OCI-M1 (cell line): Measurements from ENCODE around the gene ATP6V0D1.
"Not testable (repeated sequence)": the region's sequence is repeated elsewhere in the genome, so short reads cannot be mapped to it uniquely, and the experiment has no call there.

Experiments used
- DNase-seq: peaks from one replicate; lab custom pipeline; 2025; lab: John Stamatoyannopoulos, UW

ATP6V0D1 gene

DNA sequence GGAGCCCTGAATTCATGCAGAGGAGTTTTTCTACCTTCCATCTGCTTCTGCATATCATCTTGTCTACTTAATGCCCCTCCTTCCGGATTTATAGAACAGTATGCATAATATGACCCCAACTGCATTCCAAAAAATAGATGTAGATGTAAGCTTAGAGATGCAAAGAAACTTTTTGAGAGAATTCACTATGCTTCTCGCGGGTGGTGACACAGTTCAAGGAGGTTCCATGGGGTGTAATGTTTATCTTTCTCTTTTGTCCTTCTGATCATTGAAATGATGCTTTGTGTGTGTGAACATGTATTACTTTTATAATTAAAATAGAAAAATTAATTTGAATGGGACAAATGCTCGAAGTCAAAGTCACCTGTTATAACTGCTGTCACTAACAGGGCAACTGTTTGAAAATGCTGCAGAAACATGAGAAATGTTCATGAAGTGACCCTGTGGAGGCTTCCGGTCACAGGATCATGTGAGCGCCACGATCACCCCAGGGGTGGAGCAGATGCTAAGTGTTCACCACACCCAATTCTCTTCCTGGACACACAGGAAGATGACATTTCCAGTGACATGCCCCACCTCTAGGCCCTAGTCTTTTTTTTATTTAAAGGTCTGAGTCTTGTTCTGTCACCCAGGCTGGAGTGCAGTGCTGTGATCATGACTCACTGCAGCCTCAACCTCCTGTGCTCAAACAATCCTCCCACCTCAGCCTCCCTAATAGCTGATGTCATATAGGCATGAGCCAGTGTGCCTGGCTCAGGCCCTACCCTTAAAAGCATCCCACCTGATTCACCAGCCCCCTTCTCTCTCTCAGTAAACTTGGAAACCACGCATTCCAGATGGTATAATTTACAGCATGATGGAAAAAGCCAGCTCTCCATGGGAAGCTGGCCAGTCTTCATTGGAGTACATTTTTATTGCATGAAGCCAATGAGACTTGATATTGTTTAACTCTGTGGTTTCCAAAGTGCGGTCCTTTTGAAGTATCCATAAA is 23.4 kb upstream of the ATP6V0D1 start:
- DNase-seq: peak; percentile 45

DNA sequence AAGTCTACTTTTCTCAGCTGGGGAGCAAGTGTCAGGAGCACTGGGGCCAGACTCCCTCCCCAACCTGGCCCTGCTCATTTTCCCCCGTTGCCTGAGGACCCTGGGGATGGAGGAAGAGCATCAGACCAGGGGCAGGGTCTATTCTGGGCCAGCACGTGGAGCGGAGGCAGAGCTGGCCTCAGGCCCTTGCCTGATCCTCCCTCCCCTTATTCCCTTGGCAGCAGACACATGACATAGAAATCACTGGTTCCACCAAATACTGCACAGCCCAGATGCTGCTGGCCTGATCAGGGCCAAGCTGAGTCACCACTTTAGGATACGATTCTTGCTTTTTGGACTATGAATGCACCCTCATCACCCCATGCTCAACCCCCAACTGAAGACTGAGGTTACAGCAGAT is 18.1 kb upstream of the ATP6V0D1 start:
- DNase-seq: no peak

DNA sequence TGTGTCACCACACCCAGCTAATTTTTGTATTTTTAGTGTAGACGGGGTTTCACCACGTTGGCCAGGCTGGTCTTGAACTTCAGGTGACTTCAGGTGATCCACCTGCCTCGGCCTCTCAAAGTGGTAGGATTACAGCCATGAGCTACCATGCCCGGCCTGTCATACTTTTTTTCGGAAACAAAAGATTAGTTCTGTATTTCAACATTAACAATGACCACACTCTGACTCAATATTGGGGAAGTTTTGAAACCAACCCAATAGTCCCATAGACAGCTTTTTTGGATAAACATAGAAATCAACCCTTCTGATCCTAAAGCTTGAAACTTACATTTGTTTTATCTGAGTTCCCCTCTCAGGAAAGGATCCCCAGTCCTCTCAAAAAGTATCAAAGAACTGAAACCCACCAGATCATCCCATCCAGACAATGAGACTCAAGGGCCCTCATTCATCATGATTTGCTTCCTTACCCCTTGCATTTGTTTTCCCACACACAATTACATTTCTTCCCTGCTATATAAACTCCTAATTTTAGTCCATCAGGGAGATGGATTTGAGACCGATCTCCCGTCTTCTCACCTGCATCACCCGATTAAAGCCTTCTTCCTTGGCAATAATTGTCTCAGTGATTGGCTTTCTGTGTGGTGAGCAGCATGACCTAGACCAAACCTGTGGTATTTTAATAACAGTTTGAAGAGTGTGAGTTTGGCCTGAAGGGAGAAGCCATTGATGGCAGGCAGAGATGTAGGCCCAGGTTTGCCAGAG is 9.6 kb upstream of the ATP6V0D1 start:
- no peak for DNase-seq

- DNase-seq: no peak
Measured at GRCh38 chr16:67489401-67490083, 8.6 kb upstream of the ATP6V0D1 start.

DNA sequence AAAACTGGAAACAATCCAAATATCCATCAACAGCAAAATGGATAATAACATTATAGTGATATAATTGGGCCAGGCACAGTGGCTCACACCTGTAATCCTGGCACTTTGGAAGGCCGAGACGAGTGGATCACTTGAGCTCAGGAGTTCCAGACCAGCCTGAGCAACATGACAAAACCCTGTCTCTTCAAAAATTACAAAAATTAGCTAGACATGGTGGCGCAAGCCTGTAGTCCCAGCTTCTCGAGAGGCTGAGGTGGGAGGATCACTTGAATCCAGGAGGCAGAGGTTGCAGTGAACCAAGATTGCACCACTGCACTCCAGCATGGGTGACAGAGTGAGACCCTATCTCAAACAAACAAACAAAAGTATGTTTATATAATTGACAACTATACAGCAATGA is 6.6 kb upstream of the ATP6V0D1 start:
- not testable (repeated sequence) for DNase-seq

DNA sequence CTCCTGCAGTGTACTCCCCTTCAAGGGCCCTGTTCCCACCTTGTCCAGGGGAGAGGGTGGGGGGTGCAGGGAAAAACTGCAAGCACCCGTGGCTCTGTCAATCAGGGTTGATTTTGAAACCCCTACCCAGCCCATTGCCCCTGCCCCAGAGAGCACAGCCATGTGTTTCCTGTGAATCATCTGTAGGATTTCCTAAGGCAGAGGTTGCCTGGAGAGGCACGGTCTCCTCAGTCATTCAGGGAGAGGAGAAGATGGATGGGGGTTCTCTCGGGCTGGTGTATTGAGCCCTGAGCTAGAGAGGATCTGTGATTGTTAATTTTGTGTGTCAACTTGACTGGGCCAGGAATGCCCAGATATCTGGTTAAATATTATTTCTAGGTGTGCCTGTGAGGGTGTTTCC is 5.8 kb upstream of the ATP6V0D1 start:
- DNase-seq: no peak

DNA sequence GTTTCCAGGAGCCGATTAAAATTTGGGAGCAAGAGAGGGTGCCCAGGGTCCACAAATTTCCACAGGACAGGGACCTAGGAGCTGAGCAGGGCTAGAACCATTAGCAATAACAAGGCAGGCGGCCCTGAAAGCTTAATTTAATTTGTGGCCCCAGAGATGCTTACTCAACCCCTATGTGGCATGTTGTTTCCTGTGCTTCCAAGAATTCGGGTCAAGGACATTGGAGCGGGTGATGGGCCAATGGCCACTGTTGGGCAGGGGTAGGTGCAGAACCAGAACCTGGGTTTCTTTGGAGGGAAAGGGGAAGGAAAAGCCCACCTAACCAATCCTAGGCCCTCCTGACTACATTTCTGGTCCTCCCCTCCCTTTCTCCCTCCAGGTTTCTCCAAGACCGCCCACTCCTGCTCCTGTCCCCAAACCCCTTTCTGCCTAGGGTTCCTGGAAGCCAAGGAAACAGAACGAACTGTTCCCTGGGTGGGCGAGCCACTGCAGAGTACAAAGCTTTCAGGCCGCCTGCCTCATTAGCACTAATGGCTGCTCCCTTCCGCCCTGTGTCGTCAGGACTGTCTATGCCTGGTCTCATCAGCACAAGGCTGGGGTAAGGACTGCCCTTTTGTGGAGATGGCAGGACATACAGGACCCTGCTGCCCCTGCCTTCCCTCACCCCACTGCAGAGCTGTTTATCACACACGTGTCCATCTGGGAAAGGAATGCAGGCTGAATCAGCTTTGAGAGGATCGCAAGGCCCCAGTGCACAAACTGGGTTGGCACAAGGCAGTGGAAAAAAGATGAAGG is 3.0 kb upstream of the ATP6V0D1 start:
- no peak for DNase-seq

GRCh38 chr16:67483150-67483549 is 2.2 kb upstream of the ATP6V0D1 start, which contains the start of gene AGRP:
TSS of gene AGRP (minus strand) at chr16:67483547. CDS start at chr16:67483398, 149 bp downstream.
- DNase-seq: no peak

- peak; percentile 38 for DNase-seq
Measured at GRCh38 chr16:67482233-67482924, 1.4 kb upstream of the ATP6V0D1 start.

DNA sequence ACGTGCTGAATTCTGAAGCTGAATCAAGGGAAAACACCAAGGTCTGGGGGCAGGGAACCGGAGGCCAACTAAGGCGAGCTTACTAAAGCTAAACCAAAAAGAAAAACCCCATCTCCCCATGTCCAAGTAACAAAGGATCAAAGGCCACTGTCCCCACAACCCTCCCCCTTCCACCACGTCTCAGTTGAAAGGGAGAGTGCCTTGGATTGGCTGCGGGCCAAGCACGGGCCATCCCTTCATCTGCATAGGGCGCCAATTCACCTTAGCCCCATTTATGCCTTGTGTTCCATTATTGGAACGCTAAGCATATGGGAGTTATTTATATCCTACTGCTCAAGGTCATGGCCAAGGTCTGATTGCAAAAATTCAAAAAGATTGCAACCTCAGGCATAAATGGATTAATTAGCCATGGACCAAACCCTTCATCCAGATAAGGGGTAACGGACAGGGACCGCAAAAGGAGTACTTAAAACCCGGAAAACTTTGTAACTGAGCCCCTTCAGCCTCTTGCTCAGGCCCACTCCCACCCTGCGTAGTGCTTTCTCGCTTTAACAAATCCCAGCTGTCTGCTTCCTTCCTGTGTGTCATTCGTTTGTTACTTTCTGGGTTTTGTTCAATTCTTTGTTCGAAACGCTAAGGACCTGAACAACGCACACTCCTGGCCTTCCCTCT is 740 bp upstream of the ATP6V0D1 start:
- peak; percentile 79 for DNase-seq

GRCh38 chr16:67477960-67478554 is 2.9 kb downstream of the ATP6V0D1 start:
- no peak for DNase-seq

DNA sequence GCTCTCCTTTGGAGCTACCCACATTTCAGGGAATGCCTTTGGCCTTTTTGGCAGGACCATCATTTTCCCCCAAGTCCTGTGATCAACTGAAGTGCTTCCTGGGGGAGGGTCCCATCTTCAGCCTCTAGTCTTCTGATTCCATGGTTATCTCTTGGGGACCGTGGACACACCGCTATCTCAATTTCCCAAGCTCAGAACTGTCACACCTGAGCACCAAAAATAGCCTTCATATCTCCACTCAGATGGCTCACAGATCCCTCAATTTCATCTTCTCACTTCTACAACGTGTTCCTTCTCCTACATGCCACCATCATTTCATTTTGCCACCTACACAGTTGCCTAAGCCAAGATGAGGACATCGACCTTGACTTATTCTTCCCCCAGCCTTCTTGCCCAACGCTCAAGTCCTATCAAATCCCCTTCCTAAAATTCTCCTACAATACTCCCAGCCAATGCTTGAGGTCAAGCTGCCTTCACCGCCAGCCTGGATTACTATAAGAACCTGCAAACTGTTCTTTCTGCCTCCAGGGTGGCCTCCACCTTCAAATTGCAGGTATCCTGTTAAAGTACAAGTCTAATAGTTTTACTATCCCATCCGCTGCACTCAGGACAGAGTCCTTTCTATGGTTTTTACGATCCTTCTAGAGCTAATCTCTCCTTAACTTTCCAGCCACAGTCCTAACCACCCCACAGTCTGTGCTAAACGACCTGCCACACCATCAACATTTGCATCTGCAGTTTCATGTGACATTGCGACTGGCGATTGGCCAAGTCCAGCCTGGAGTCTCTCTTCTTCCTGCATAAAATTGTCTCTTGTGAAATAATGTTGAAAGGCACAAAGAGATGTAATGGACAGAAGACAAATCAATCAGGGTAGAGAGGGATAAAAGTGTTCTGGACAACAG is 6.2 kb downstream of the ATP6V0D1 start:
- no peak for DNase-seq

DNA sequence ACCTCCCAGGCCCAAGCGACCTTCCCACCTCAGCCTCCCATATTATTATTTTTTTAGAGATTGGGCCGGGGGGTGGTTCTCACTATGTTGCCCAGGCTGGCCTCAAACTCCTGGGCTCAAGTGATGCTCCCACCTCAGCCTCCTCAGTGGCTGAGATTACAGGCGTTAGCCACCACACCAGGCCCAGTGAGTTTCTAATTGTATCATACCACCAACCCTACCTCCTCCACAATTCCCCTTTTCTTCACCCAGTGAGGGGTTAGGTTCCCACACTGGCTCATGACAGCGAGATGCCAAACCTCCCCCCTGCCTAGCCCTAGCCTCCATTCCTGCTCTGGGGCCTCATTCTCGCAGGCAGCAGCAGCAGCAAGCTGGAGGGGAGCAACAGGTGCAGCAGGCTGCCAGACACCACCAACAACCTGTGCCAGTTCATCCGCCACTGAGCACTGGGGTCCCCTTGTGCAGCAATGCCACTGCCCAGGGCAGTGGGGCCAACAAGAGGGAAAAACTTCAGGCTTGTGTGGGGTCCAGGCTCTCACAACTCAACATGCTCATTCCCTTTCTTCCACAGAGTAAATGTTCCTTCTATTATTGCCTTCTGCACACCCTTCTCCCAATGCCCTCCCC is 9.1 kb downstream of the ATP6V0D1 start:
- DNase-seq: no peak

GRCh38 chr16:67470359-67470758 is 10.6 kb downstream of the ATP6V0D1 start:
- no peak for DNase-seq

- DNase-seq: no peak
Measured at GRCh38 chr16:67468731-67469130, 12.2 kb downstream of the ATP6V0D1 start.

DNA sequence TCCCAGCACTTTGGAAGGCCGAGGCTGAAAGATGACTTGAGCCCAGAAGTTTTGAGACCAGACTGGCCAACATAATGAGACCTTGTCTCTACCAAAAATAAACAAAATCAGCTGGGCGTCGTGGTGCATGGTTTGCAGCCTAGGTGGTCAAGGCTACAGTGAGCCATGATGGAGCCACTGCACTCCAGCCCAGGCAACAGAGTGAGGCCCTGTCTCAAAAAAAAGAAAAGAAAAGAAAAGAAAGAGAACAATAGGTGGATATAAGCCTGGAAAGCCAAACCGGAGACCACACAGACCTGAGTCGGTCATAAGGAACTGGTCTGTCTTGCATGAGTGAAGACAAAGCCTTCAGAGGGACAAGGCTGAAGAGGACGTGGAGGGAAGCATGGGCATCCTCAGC is 14.4 kb downstream of the ATP6V0D1 start:
- DNase-seq: no peak

GRCh38 chr16:67464565-67464964 is 16.4 kb downstream of the ATP6V0D1 start:
- DNase-seq: no peak

DNA sequence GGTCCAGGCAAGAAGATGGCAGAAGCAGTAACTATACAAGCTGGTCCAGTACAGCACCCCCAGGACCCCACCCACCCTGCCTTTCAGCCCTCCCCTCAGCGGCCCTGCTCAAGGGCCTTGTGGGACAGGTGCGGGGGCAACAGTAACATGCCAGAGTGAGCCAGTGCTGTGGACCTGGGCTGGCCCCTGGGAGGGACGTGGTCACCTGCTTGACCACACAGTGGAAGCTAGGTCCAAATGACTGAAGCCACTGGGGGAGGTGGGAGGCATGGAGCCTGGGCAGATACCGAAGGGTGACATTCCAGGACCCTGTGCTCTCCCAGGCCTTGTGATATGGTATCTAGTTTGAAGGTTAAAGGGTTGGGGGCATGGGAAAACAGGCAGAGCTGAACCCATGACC is 17.3 kb downstream of the ATP6V0D1 start:
- no peak for DNase-seq
